Left renal pelvis (tissue), 4 donors: ENCODE measurements around the gene ASS1. TPM values are rescaled to one million over a fixed set of nuclear protein-coding genes. Genes with fewer than 3 reads are reported as not detected.

Experiments
- DNase-seq, 4 donors: peaks; one replicate each; pipeline ENCODE4 v3.0.0-alpha.2; 2013; ENCODE audit warnings: low read depth in 4 of 4, low spot score in 3 of 4
- polyA plus RNA-seq, 4 donors: library from polyadenylated mRNA; unstranded; fragments of 120-200 nt; gene quantifications; one replicate each; pipeline ENCODE4 v1.2.1, GENCODE V29; 2013; ENCODE audit not compliant: insufficient read length in 4 of 4

Gene ASS1
- polyA plus RNA-seq, 4 donors = 115 to 322 (median 251) TPM

- no peak for DNase-seq
Observed at GRCh38 chr9:130549093-130549735, 104.5 kb downstream of the ASS1 start.

Other genes with a start within 250 kb of the ASS1 start
- gene HMCN2, start 179.2 kb upstream of the ASS1 start, polyA plus RNA-seq = 1 to 10 TPM in 2 of 4 donors, under 1 TPM in 2; 0.40 to 1.7 (median 1.1) TPM
- gene FUBP3, start 134.6 kb downstream of the ASS1 start, polyA plus RNA-seq = 10 to 100 TPM; 63.9 to 88.6 (median 80.9) TPM
- not detected for gene PRDM12, start 219.6 kb downstream of the ASS1 start, polyA plus RNA-seq
- 10 to 100 TPM; 30.9 to 47.8 (median 41.3) TPM for gene EXOSC2, start 248.8 kb downstream of the ASS1 start, polyA plus RNA-seq